Measurements from ENCODE around the gene LDB2.

LDB2 gene

DNA sequence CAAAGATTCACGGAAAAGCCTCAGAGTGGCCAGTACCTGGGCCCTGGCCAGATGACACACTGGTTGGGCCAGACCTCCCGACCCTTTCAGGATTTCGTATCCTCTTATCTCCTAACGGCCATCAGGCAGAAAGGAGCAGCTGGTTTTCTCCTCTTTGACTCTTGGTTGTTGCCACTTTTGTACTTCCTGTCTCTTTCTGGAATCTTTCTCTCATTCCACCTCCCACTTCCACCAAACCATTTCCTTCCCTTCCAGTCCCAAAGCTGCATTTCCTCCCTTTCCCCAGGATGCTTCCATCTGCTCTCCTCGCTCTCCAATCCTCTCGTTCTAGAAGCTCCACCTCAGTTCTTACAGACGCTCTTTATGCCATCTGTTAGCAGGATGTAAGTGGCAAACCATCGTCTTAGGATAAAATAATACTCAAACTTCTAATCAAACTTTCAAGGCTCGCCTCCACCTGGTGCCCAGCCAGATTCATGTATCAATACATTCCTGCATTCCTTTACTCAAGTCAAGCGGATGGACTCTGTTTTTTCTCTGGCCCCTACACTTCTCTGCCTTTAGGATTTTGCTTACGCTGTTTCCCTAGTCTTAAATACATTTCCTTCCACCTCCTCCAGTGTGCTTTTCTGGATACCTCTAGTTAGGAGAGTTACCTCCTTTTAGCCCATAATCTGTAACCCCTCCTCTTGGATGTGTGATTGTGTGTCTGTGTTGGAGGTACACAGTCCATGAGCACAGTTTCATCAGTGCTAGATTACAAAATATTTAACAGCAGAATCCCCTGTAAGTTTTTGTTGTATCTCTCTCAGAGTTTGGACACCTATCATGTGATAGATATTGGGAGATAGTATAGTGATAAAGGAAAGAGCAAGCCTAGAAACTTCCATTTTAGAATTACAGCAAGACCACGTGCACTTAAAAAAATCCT, 70.4 kb downstream of the LDB2 start:
- TF ChIP-seq BHLHE40 (IDR thresholded peaks at IDR 0.05; ENCODE audit: borderline replicate concordance), result no peak
- TF ChIP-seq L3MBTL2 (conservative IDR thresholded peaks at IDR 0.05), result no peak
- no peak for TF ChIP-seq ARNT (IDR thresholded peaks at IDR 0.05)
- TF ChIP-seq ELF4 (IDR thresholded peaks at IDR 0.05), result no peak
- no peak for TF ChIP-seq NFRKB (IDR thresholded peaks at IDR 0.05)
- no peak for TF ChIP-seq LEF1 (IDR thresholded peaks at IDR 0.05; ENCODE audit: borderline replicate concordance)
- POLR2A ChIA-PET, result no interaction called here
- CTCF ChIA-PET, result no interaction called here
- no peak for DNase-seq (ENCODE audit: extremely low spot score)

DNA sequence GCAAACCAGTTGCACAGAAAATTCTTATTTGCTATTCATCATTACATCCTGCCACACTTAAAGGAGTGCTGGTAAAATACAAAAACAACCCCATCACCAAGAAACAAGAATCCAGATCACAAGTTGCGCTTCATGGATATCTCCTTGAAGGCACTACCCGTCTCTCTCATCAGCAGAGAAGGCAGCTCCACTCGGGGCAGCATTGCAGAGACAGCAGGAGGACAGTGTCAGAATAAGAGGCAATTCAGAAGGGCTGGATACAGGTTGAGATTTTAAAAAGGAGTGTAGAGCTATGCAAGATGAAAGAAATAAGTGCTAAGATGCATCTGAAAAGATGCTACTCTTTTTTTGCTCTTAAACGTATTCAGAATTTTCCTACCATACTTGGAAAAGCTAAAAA, 71.4 kb downstream of the LDB2 start:
- ChIA-PET POLR2A (no interaction called here), CTCF (interaction anchor here (0.6 to 1.0 kb wide), 3 partner anchors 11 to 1186 kb away, joined by 3 read pairs; no protein-coding TSS in a partner anchor)
- TF ChIP-seq SP1 (IDR thresholded peaks at IDR 0.05) (no peak), HDGF (IDR thresholded peaks at IDR 0.05; ENCODE audit: borderline replicate concordance) (no peak), TARDBP (IDR thresholded peaks at IDR 0.05) (no peak), SUZ12 (IDR thresholded peaks at IDR 0.05) (no peak), LEF1 (IDR thresholded peaks at IDR 0.05; ENCODE audit: borderline replicate concordance) (no peak), FOXM1 (IDR thresholded peaks at IDR 0.05; ENCODE audit: borderline replicate concordance) (no peak), L3MBTL2 (conservative IDR thresholded peaks at IDR 0.05) (no peak), BHLHE40 (IDR thresholded peaks at IDR 0.05; ENCODE audit: borderline replicate concordance) (no peak), FOXA1 (IDR thresholded peaks at IDR 0.05) (no peak), ELF4 (IDR thresholded peaks at IDR 0.05) (no peak), ARNT (IDR thresholded peaks at IDR 0.05) (no peak), CTBP1 (IDR thresholded peaks at IDR 0.05; ENCODE audit: borderline replicate concordance) (no peak), NFRKB (IDR thresholded peaks at IDR 0.05) (no peak), ZNF384 (IDR thresholded peaks at IDR 0.05) (no peak), FOXK2 (IDR thresholded peaks at IDR 0.05) (no peak)
- TF ChIP-seq, protein P1, sequence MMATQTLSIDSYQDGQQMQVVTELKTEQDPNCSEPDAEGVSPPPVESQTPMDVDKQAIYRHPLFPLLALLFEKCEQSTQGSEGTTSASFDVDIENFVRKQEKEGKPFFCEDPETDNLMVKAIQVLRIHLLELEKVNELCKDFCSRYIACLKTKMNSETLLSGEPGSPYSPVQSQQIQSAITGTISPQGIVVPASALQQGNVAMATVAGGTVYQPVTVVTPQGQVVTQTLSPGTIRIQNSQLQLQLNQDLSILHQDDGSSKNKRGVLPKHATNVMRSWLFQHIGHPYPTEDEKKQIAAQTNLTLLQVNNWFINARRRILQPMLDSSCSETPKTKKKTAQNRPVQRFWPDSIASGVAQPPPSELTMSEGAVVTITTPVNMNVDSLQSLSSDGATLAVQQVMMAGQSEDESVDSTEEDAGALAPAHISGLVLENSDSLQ (IDR thresholded peaks at IDR 0.05), result no peak
- no peak for DNase-seq (ENCODE audit: extremely low spot score)

DNA sequence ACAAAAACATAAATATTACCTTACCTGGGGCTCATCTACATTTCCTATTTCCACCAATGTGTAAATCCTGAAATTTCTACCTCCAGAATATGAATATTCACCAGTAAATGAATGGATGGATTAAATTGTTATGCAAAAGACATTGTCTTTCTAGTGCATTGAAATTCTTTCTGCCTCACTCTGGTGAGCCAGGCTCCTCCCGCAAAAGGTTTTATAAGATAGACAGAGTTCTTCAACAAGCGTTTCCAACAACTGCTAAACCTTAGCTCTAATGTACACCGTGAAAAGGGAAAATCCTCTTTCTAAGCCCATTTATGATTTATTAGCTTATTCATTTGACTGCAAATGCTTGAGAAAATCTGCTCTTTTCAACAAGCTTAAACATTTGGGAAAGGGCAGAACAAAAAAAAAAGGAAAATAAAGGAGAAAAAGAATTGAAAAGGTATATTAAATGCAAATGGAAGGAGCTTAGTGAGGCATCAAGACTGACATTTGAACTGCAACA, 72.0 kb downstream of the LDB2 start:
- CTCF ChIA-PET, result interaction anchor here (0.6 to 1.0 kb wide), 3 partner anchors 11 to 1186 kb away, joined by 3 read pairs; no protein-coding TSS in a partner anchor
- POLR2A ChIA-PET, result no interaction called here
- DNase-seq (ENCODE audit: extremely low spot score), result no peak
- TF ChIP-seq L3MBTL2 (conservative IDR thresholded peaks at IDR 0.05), result no peak
- no peak for TF ChIP-seq ARNT (IDR thresholded peaks at IDR 0.05)
- TF ChIP-seq SP1 (IDR thresholded peaks at IDR 0.05), result no peak
- no peak for TF ChIP-seq ELF4 (IDR thresholded peaks at IDR 0.05)
- no peak for TF ChIP-seq NFRKB (IDR thresholded peaks at IDR 0.05)
- TF ChIP-seq SUZ12 (IDR thresholded peaks at IDR 0.05), result no peak
- TF ChIP-seq FOXA1 (IDR thresholded peaks at IDR 0.05), result no peak
- TF ChIP-seq CTBP1 (IDR thresholded peaks at IDR 0.05; ENCODE audit: borderline replicate concordance), result no peak
- TF ChIP-seq ZNF384 (IDR thresholded peaks at IDR 0.05), result no peak
- no peak for TF ChIP-seq FOXM1 (IDR thresholded peaks at IDR 0.05; ENCODE audit: borderline replicate concordance)
- no peak for TF ChIP-seq LEF1 (IDR thresholded peaks at IDR 0.05; ENCODE audit: borderline replicate concordance)
- TF ChIP-seq BHLHE40 (IDR thresholded peaks at IDR 0.05; ENCODE audit: borderline replicate concordance), result no peak

DNA sequence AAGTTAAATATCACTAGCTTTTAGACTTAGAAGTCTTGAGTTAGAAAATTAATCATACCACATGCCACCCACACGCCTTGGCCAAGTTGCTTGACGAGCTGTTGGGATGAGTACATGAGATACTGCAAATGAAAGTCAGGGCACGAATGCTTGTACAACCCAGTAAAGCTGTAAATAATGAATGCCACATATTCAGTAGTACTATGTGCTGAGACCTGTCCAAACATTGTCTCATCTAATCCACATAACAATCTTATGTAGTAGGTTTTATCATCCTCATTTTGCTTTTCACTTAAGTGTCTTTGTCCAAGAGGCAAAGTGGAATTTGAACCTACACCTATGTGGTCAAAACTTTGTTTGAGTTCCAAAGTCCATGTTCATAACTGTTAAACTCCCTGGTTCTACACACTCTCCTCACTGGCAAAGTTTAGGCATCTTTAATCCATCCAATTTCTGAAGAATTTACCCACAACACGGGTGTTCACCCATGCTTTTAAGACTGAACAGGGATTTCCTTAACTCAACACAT, 74.1 kb downstream of the LDB2 start:
- DNase-seq (ENCODE audit: extremely low spot score), result no peak
- CTCF ChIA-PET, result no interaction called here
- POLR2A ChIA-PET, result no interaction called here
- no peak for TF ChIP-seq FOXM1 (IDR thresholded peaks at IDR 0.05; ENCODE audit: borderline replicate concordance)
- TF ChIP-seq CTBP1 (IDR thresholded peaks at IDR 0.05; ENCODE audit: borderline replicate concordance), result no peak
- no peak for TF ChIP-seq SUZ12 (IDR thresholded peaks at IDR 0.05)
- no peak for TF ChIP-seq BHLHE40 (IDR thresholded peaks at IDR 0.05; ENCODE audit: borderline replicate concordance)
- TF ChIP-seq HDGF (IDR thresholded peaks at IDR 0.05; ENCODE audit: borderline replicate concordance), result no peak
- TF ChIP-seq SP1 (IDR thresholded peaks at IDR 0.05), result no peak
- TF ChIP-seq NFRKB (IDR thresholded peaks at IDR 0.05), result no peak
- no peak for TF ChIP-seq L3MBTL2 (conservative IDR thresholded peaks at IDR 0.05)
- no peak for TF ChIP-seq ZNF384 (IDR thresholded peaks at IDR 0.05)
- no peak for TF ChIP-seq TARDBP (IDR thresholded peaks at IDR 0.05)
- no peak for TF ChIP-seq LEF1 (IDR thresholded peaks at IDR 0.05; ENCODE audit: borderline replicate concordance)
- TF ChIP-seq ARNT (IDR thresholded peaks at IDR 0.05), result no peak
- TF ChIP-seq FOXK2 (IDR thresholded peaks at IDR 0.05), result no peak
- no peak for TF ChIP-seq ELF4 (IDR thresholded peaks at IDR 0.05)
- TF ChIP-seq, protein P1 (IDR thresholded peaks at IDR 0.05), result no peak
- no peak for TF ChIP-seq FOXA1 (IDR thresholded peaks at IDR 0.05)

DNA sequence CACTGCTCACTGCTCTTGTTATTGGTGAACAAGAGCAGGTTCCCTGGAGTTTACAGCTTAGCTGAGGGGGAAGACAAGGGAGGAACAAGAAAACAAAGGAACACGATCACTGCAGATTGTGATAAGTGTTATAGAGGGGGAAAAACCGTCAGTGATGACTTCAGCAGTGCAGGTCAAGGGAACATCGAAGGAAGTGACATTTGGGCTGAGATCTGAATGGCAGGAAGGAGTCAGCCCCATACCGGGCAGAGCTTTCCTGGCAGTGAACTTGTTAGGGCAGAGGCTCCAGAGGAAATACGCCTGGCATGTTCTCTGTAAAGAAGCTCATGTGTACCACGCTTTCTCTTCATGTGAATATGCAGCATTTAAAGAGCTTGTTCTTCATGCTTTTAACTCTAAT, 78.1 kb downstream of the LDB2 start:
- DNase-seq (ENCODE audit: extremely low spot score), result no peak
- CTCF ChIA-PET, result no interaction called here
- POLR2A ChIA-PET, result no interaction called here
- TF ChIP-seq CTBP1 (IDR thresholded peaks at IDR 0.05; ENCODE audit: borderline replicate concordance), result no peak
- TF ChIP-seq ELF4 (IDR thresholded peaks at IDR 0.05), result no peak
- TF ChIP-seq NFRKB (IDR thresholded peaks at IDR 0.05), result no peak
- TF ChIP-seq, protein P1 (IDR thresholded peaks at IDR 0.05), result no peak
- TF ChIP-seq SP1 (IDR thresholded peaks at IDR 0.05), result no peak
- TF ChIP-seq L3MBTL2 (conservative IDR thresholded peaks at IDR 0.05), result no peak
- TF ChIP-seq SUZ12 (IDR thresholded peaks at IDR 0.05), result no peak
- TF ChIP-seq TARDBP (IDR thresholded peaks at IDR 0.05), result no peak
- TF ChIP-seq ZNF384 (IDR thresholded peaks at IDR 0.05), result no peak
- TF ChIP-seq FOXK2 (IDR thresholded peaks at IDR 0.05), result no peak
- no peak for TF ChIP-seq ARNT (IDR thresholded peaks at IDR 0.05)
- TF ChIP-seq FOXA1 (IDR thresholded peaks at IDR 0.05), result no peak
- no peak for TF ChIP-seq FOXM1 (IDR thresholded peaks at IDR 0.05; ENCODE audit: borderline replicate concordance)
- no peak for TF ChIP-seq LEF1 (IDR thresholded peaks at IDR 0.05; ENCODE audit: borderline replicate concordance)
